Astrocyte (in vitro differentiated cells and primary cell): ENCODE measurements around the gene KDM1B.

Experiments used
- CTCF ChIP-seq: IDR thresholded peaks from 2 replicates; pipeline ENCODE4 v1.5.1; 2011; ENCODE audit warnings: low read depth, mild to moderate bottlenecking, inconsistent platforms, low read length, moderate library complexity; ENCODE audit not compliant: insufficient read depth
- EZH2 ChIP-seq: IDR thresholded peaks from 2 replicates; pipeline ENCODE4 v1.6.1; 2012; ENCODE audit warnings: mild to moderate bottlenecking, low read length, inconsistent platforms; ENCODE audit not compliant: insufficient read depth

GRCh38 chr6:18168264-18168663 lies 13.0 kb downstream of the KDM1B start:
- TF ChIP-seq CTCF (no peak), EZH2 (no peak)
